GM21367 (cell line): ENCODE results near the gene ERMN.
"Not testable (repeated sequence)": the region's sequence is repeated elsewhere in the genome, so short reads cannot be mapped to it uniquely, and the experiment has no call there.

Source experiments
- ATAC-seq: cut with Tn5 transposase; IDR thresholded peaks from one replicate; pipeline ENCODE4 v1.9.1; 2021; ENCODE audit not compliant: unreplicated experiment

Gene ERMN

DNA sequence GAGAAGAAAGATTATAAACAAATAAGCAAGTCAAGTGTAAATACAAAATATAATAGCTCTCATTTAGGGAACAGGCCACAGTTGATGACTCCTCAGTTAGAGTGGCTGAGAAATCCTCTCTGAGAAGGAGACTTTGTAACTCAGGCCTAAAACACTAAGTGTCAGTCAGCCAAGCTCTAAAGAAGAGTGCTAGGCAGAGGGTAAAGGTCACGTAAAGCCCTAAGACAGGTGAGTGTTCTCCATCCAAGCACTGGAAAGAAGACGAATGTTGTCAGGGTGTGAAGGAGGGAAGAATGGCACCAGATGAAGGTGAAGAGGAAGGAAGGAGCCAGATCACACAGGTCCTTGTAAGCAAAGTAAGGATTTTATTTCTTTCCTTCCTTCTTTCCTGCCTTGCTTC lies 24.3 kb downstream of the ERMN start:
- ATAC-seq = no peak

DNA sequence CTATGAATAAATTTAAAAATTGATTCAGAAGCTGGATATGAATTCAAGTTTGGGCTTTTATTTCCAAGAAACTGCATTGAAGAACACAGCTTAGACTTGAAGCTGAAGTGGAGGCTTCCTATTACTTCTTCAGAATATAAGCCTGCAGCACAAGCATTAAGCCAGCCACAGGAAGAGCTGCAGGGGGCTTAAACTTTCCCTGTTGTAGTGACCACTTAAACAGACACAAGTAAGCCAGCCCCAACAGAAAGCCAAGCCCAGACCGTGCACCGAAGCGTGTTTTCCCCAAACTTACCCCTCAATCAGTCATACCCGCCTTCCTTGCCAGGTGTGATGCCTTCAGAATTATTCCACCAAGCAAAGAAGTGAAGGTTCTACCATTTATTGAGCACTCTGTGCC lies 28.7 kb downstream of the ERMN start:
- ATAC-seq = no peak

DNA sequence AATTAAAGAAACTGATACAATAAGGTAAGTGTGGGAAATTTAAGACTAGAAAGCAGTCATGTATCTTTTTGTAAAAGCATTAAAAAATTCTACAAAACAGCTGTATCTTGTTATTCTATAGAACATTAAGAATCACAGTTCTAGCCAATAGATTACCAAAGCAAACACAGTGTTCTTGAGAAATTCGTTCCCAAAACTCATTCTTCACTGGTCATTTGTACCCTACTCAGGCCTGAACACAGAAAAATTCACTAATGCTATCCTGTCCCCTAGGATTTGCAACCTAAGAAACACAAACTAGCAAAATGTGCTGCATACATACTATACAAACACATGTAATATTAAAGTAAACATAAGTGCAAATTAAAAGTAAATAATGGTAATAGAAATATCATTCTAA lies 29.1 kb downstream of the ERMN start:
- ATAC-seq = no peak

DNA sequence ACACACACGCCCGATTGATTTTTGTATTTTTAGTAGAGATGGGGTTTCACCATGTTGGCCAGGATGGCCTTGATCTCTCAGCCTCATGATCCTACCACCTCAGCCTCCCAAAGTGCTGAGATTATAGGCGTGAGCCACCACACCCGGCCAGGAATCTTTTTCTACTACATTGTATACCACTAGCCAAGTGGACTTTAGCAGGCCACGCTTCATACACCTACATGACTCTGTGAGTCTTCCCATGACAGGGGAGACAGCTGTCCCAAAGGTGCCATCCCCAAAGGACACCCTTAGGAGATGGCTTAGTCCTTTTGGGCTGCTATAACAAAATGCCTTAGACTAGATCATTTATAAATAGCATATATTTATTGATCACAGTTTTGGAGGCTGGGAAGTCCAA lies 32.8 kb downstream of the ERMN start:
- ATAC-seq = no peak

DNA sequence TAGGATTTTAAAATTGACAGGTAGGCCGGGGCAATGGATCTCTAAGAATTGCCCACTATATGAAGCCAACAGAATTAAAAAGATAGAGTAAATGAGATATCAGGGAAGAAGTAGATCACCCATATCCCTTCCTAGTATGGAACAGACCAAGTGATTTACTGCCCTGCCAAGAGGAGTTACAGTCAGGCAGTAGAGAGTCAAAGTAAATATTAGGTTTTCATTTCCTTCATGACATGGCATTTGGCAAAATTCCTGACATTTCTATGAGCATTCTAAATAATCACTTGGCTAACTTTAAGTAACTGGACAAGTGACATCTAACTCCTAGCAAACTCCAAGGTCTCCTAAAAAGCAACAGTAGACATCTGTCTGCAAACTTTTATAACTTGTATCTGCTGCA lies 34.6 kb downstream of the ERMN start:
- no peak for ATAC-seq

DNA sequence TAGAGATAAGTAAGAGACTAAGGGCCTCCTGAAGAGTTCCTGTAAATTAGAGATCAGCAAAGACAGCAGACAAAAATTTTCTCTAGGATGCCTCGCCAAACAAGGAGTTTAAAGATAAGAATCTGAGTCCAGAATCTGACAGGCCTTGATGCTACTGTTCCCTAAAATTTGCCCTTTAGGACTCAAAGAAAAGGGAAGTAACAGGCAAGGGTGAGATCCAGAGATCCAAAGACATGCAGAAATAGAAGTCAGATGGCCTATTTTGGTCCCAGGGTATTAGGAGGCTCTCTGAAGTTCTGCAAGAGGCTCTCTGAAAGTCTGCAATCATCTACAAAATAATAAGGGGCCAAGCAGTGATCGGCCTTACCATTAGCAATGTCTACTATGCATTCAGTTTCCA lies 35.1 kb downstream of the ERMN start:
- ATAC-seq = no peak

DNA sequence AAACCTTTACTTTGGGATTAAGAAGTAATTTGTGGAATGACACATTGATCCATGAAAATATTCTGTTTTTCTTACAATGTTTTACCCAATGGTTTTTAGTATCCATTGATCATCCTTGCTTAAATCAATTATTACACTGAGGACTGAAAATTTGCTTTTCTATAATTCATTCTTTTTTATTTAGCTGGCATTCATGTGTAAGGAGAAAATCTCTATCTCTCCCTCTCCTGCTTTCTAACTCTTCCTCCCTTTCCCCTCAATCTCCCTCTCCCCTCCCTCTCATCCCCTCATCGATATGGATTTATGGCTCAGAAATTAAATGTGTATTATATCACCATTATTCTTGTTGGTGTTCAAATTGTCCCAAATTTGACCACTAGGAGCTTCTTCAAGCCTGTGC lies 38.5 kb downstream of the ERMN start:
- no peak for ATAC-seq

DNA sequence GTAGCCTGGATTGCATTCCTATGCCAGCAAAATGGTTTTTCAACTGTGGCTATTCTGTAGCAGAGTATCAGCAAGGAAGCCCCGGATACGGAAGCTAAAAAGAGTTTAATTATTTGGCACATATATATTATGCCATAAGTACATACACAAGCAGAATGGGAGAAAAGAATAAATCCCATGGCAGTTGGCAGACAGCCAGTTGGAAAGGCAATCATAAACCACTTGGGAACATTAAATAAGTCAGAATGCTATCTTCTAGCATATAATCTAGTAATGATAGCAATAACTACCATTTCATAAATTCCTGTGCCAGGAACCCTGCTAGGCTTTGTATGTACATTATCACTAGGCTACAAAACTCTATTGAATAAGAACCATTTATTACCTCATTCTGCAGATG lies 42.2 kb downstream of the ERMN start:
- ATAC-seq = no peak

DNA sequence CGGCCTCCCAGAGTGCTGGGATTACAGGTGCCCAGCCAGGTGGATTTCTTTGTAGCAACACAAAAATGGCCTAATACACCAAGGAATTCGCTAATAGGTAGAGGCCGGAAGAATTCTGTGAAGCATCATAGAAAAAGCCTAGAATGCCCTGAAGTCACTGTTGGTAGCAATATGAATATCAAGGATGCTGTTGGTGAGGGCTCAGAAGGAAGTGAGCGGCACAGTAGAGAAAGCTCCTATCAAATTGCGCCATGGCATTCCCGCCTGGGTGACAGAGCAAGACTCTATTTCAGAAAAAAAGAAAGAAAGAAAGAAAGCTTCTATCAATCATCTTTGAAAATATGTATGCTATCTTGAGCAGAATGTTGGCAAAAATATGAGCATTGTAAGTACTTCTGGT lies 44.3 kb downstream of the ERMN start:
- ATAC-seq = no peak

DNA sequence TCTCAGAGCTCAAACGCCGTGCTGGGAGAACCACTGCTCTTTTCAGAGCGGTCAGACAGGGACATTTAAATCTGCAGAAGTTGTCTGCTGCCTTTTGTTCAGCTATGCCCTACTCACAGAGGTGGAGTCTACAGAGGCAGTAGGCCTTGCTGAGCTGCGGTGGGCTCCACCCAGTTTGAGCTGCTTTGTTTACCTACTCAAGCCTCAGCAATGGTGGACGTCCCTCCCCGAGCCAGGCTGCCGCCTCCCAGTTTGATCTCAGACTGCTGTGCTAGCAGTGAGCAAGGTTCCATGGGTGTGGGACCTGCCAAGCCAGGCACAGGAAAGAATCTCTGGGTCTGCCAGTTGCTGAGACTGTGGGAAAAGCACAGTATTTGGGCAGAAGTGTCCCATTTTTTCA lies 46.3 kb downstream of the ERMN start:
- ATAC-seq = not testable (repeated sequence)

DNA sequence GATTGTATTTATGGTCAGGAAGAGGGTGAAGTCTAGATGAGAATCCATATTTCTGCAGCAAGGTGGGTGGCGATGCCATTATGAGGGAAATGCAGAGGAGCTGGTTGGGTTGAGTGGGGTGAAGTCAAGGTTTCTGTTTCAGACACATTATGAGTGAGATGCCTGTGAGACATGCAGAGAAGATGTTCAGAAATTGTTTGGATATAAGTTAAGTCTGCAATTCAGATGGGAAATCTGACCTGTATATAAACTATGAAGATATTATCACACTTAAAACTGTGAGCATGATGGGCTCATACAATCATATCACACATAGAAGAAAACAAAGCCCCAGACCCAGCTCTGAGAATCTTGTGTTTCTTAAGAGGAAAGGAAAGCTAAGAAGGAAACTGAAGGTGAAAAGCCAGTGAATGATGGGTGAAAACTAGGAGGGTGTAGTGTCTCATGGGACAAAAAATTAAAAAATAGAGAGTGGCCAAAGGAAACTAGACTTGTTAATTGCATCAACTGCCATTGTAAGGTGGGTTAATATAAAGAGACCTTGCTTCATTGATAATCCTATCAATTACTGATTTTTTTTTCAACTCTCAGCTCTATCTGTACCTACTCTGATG lies 53.9 kb downstream of the ERMN start:
- no peak for ATAC-seq

DNA sequence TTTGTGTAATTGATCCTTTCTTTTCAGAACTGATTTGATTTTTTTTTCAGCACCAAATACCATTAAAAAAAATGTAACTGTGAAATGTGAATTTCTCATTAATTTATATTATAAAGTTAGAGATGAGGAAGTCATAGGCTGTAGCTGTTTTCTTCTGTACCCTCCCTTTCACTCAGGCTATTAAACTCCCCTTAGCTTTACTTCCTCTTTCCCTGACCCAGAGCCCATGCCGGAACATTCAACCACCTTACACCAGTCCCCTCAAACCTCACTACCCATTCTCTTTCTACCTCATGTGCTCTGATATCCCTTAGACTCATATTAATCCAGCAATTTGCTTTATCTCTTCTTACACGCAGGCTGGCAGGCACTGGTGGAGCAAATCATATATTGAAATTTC lies 55.7 kb downstream of the ERMN start:
- ATAC-seq = peak; percentile 80

DNA sequence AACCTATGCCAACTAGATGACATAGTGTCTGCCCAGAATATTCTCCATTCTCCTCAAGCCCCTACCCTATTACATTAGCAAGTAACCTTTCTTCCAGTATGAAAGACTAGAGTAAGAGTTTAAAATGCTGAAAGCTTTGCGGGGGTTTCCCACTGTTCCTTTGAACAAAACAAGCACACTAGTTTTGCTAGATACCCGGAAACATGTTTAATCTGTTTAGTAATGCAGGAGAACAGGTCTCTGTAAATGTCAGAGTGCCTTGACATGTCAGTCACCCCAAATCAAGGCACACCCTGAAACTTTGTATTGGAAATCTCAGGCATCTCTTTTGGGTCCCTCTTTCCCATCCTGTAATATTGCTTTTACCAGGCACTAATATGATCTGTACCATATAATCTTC lies 56.6 kb downstream of the ERMN start:
- ATAC-seq = no peak
